Keratinocyte (primary cell): ENCODE measurements around the gene NSMCE1.
"Not testable (repeated sequence)": the region's sequence is repeated elsewhere in the genome, so short reads cannot be mapped to it uniquely, and the experiment has no call there.

Experiments
- EZH2 ChIP-seq: IDR thresholded peaks from one replicate; pipeline ENCODE4 v1.6.1; 2012; ENCODE audit warnings: inconsistent platforms, mild to moderate bottlenecking, low read length, moderate library complexity
- TF ChIP-seq, protein P1 (sequence below), 3 experiments: IDR thresholded peaks in 1 of 3; conservative IDR thresholded peaks in 1 of 3; optimal IDR thresholded peaks in 1 of 3; 2 replicates in 2 of 3; 3 replicates in 1 of 3; pipeline versions ENCODE3 to v1.5.1; 2011; ENCODE audit warnings: low read length in 3 of 3, mild to moderate bottlenecking in 3 of 3, moderate library complexity in 2 of 3, control low read depth in 1 of 3, inconsistent platforms in 1 of 3; ENCODE audit not compliant: insufficient read depth in 2 of 3; ENCODE audit errors: extremely low read depth in 1 of 3

DNA sequence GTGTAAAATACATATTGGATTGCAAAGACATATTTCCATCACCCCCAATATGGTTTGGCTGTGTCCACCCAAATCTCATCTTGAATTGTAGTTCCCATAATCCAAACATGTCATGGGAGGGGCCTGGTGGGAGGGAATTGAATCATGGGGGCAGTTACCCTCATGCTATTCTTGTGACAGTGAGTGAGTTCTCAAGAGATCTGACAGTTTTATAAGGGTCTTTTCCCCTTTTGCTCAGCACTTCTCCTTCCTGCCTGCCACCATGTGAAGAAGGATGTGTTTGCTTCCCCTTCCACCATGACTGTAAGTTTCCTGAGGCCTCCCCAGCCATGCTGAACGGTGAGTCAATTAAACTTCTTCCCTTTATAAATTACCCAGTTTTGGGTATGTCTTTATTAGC, 21.5 kb downstream of the NSMCE1 start:
- TF ChIP-seq, protein P1, sequence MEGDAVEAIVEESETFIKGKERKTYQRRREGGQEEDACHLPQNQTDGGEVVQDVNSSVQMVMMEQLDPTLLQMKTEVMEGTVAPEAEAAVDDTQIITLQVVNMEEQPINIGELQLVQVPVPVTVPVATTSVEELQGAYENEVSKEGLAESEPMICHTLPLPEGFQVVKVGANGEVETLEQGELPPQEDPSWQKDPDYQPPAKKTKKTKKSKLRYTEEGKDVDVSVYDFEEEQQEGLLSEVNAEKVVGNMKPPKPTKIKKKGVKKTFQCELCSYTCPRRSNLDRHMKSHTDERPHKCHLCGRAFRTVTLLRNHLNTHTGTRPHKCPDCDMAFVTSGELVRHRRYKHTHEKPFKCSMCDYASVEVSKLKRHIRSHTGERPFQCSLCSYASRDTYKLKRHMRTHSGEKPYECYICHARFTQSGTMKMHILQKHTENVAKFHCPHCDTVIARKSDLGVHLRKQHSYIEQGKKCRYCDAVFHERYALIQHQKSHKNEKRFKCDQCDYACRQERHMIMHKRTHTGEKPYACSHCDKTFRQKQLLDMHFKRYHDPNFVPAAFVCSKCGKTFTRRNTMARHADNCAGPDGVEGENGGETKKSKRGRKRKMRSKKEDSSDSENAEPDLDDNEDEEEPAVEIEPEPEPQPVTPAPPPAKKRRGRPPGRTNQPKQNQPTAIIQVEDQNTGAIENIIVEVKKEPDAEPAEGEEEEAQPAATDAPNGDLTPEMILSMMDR (optimal IDR thresholded peaks at IDR 0.05 in 1 of 3, IDR thresholded peaks at IDR 0.05 in 1 of 3, conservative IDR thresholded peaks at IDR 0.05 in 1 of 3; ENCODE audit: extremely low read depth in 1 of 3, insufficient read depth in 2 of 3, low read length in 3 of 3), result not testable (repeated sequence)
- not testable (repeated sequence) for TF ChIP-seq EZH2
